Erythroblast (primary cell): ENCODE data around the gene AOC1.

Source experiments
- DNase-seq, 2 experiments: peaks; one replicate each; lab custom pipeline; 2025; lab: John Stamatoyannopoulos, UW
- GATA1 ChIP-seq: IDR thresholded peaks from 2 replicates; pipeline ENCODE4 v1.6.1; 2011; ENCODE audit warnings: low read depth, mild to moderate bottlenecking, control low read depth, low read length, moderate library complexity
- POLR2A ChIP-seq: IDR thresholded peaks from 2 replicates; pipeline ENCODE4 v1.6.1; 2011; ENCODE audit warnings: mild to moderate bottlenecking, low read length

Gene AOC1

GRCh38 chr7:150879345-150879744 lies 27.0 kb downstream of the AOC1 start:
- TF ChIP-seq GATA1: no peak
- no peak for DNase-seq

GRCh38 chr7:150881189-150881588 lies 28.9 kb downstream of the AOC1 start:
- DNase-seq: no peak
- TF ChIP-seq POLR2A (no peak), GATA1 (no peak)

GRCh38 chr7:150890853-150891584 lies 38.7 kb downstream of the AOC1 start:
- TF ChIP-seq GATA1: no peak
- TF ChIP-seq POLR2A: no peak
- no peak for DNase-seq

- DNase-seq: no peak
- TF ChIP-seq POLR2A (no peak), GATA1 (no peak)
These were observed 39.4 kb downstream of the AOC1 start for GRCh38 chr7:150891740-150892139.

GRCh38 chr7:150895809-150896208 lies 43.5 kb downstream of the AOC1 start:
- TF ChIP-seq GATA1 (no peak), POLR2A (no peak)
- DNase-seq: no peak

- TF ChIP-seq GATA1: no peak
- no peak for TF ChIP-seq POLR2A
- no peak for DNase-seq
These were observed 44.4 kb downstream of the AOC1 start for GRCh38 chr7:150896562-150897209.

GRCh38 chr7:150897502-150898474 lies 45.5 kb downstream of the AOC1 start:
- DNase-seq: no peak
- TF ChIP-seq GATA1 (no peak), POLR2A (no peak)

GRCh38 chr7:150898475-150899011 lies 46.2 kb downstream of the AOC1 start:
- peak; percentile 79 to 89 for DNase-seq
- TF ChIP-seq POLR2A: no peak
- no peak for TF ChIP-seq GATA1

GRCh38 chr7:150900675-150901074 lies 48.4 kb downstream of the AOC1 start:
- no peak for TF ChIP-seq POLR2A
- TF ChIP-seq GATA1: no peak
- no peak for DNase-seq

- TF ChIP-seq POLR2A (no peak), GATA1 (no peak)
- DNase-seq: no peak
These were observed 49.1 kb downstream of the AOC1 start for GRCh38 chr7:150901160-150902035.

- DNase-seq: no peak
- TF ChIP-seq GATA1 (no peak), POLR2A (no peak)
These were observed 50.0 kb downstream of the AOC1 start for GRCh38 chr7:150902078-150903033.
